GM19240 (cell line): ENCODE data around the gene KRTAP5-11.
A peak's percentile ranks its signal among the peaks of the same experiment; 100 is the strongest.
"Not testable (repeated sequence)": the region's sequence is repeated elsewhere in the genome, so short reads cannot be mapped to it uniquely, and the experiment has no call there.

Experiments
- DNase-seq: peaks from one replicate; pipeline ENCODE4 v3.0.0; 2011; ENCODE audit warnings: low spot score; ENCODE audit not compliant: insufficient read length

Gene KRTAP5-11

GRCh38 chr11:71581826-71582225 is 849 bp downstream of the KRTAP5-11 start:
- no peak for DNase-seq

DNA sequence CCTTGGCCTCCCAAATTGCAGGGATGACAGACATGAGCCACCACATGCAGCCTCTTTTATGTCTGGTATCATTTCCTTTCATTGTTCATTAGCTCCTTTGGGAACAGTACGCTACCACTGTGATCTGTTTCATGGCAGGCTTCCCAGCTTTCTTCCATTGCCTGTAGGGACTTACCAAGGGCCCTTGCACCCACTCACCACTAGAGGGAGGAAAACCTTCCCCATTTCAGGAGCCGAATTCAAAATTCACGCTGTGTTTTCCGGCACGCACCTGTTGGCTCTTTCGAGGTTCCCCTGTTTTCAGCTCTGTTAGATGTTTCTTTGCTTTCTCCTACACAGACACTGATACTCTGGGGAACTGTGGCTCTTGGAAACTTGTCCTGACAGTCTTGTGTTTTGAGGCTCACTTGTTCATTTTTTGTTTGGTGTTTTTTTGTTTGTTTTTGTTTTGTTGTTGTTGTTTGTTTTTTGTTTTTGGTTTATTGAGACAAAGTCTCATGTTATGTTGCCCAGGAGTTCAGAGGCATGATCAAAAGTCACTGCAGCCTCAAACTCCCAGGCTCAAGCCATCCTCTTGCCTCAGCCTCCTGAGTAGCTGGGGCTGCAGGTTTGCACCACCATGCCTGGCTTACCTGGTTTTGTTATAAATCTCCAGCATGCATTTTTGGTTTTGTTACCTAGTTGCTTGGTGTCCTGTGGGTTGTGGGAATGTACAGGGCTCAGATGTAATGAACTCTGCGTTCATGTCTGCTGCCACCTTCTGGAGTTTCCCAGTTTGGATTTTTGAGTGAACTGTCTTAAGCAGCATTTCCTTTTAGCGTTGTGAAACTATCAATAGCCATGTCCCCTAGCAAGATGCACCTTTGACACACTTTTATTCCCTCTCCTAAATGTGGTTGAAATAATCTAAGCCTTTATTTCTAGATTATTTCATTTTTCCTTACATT is 2.3 kb downstream of the KRTAP5-11 start:
- peak; percentile 34 for DNase-seq

GRCh38 chr11:71579513-71579912 is 3.2 kb downstream of the KRTAP5-11 start:
- not testable (repeated sequence) for DNase-seq

DNA sequence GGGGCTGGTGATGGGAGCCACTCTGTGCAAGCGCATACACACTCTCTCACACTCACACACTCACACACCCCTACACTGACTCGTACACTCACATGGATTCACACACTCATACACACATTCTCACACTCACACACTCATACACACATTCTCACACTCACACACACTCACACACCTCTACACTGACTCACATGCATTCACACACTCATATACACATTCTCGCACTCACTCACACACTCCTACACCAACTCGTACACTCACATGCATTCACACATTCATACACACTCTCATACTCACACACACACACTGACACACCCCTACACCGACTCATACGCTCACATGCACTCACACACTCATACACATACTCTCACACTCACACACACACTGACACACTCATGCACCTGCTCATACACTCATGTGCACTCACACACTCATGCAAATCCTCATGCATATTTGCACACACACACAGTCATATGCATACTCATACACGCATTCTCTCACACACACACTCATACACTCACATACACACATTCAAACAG is 5.1 kb downstream of the KRTAP5-11 start:
- DNase-seq, result no peak

DNA sequence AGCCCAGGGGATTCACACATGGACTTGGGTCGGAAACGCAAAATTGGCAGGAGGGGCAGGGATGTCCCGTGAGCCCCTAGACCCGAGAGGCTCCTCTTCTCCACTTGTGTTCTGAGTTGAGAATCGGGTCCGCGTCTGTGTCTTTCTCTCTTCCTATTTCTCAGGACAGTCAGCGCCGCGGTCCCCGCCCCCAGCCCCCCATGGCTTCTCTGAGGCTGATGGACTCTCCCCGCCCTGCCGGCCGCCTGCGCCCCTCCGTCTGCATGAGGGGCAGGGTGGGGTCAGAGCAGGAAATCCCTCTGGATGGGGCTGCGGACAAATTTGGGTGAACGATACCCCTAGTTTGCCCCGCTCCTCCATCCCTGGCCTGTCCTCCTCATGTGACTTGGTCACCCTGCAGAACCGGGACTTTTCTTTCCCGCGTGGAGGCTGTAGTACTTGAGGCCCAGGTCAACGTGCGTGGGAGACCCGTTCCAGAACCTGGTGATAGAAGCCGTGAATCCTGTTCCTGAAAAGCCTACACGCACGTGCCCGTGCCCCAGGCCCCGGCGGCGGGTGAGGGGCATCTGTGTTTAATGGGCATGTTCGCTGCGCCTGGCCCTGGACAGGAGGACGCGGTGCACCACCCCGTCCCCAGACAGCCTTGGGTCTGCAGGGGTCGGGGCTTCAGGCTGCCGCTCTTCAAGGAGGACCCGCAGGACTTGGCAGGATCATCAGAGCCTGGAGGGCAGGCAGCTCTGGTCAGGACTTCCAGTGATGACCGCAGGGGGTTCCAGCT is 5.8 kb downstream of the KRTAP5-11 start:
- DNase-seq, result not testable (repeated sequence)

GRCh38 chr11:71575723-71576424 is 6.8 kb downstream of the KRTAP5-11 start:
- DNase-seq, result no peak

DNA sequence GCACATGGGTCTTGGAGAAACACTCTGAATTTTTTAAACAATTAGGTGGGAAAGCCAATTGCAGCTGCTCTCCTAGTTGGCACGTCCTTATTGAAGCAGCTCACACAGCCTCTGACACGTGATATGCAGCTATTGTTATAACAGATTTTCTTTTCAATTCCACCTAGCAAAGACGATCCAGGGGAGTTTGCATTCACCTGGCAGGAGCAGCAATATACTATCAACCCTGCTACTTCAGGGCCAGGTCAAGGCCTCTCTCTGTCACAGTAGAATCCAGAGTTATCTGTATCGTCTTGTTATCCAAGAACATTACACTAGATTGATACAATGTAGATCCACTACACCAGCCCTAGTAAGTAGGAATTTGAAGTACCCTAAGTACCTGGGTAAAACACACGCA is 8.3 kb downstream of the KRTAP5-11 start:
- DNase-seq, result no peak

- DNase-seq, result no peak
Observed at GRCh38 chr11:71572811-71573210, 9.9 kb downstream of the KRTAP5-11 start.

DNA sequence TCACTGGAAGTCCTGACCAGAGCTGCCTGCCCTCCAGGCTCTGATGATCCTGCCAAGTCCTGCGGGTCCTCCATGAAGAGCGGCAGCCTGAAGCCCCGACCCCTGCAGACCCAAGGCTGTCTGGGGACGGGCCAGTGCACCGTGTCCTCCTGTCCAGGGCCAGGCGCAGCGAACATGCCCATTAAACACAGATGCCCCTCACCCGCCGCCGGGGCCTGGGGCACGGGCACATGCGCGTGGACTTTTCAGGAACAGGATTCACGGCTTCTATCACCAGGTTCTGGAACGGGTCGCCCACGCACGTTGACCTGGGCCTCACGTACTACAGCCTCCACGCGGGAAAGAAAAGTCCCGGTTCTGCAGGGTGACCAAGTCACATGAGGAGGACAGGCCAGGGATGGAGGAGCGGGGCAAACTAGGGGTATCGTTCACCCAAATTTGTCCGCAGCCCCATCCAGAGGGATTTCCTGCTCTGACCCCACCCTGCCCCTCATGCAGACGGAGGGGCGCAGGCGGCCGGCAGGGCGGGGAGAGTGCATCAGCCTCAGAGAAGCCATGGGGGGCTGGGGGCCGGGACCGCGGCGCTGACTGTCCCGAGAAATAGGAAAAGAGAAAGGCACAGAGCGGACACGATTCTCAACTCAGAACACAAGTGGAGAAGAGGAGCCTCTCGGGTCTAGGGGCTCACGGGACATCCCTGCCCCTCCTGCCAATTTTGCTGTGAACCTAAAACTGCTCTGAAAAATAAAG is 11.4 kb downstream of the KRTAP5-11 start:
- DNase-seq, result not testable (repeated sequence)

DNA sequence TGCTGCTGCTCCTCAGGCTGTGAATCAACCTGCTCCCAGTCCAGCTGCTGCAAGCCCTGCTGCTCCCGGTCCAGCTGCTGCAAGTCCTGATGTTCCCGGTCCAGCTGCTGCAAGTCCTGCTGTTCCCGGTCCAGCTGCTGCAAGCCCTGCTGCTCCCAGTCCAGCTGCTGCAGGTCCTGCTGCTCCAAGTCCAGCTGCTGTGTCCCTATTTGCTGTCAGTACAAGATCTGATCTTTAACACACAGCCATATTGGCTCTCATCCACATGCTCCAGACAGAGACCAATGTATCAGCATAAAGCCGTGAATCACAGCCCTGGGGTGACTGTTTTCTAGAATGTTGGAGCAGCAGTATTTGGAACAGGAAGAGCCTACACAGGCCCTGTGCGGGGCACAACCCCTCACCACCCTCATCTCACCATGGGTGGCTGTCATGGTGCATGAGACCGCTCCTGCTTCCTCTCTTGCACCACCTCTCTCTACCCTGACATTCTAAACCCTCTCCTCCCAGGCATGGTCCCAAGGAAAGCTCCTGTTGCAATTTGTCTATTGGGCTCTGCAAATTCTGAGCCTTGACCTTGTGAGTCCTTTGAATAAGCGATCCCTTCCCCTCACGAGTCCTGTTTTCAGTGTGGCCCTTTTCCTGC is 13.8 kb downstream of the KRTAP5-11 start:
- no peak for DNase-seq

DNA sequence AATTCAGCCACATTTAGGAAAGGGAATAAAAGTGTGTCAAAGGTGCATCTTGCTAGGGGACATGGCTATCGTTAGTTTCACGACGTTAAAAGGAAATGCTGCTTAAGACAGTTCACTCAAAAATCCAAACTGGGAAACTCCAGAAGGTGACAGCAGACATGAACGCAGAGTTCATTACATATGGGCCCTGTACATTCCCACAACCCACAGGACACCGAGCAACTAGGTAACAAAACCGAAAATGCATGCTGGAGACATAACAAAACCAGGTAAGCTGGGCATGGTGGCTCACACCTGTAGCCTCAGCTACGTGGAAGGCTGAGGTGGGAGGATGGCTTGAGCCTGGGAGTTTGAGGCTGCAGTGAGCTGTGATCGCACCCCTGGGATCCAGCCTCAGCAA is 15.0 kb downstream of the KRTAP5-11 start:
- not testable (repeated sequence) for DNase-seq

GRCh38 chr11:71566626-71567599 is 15.8 kb downstream of the KRTAP5-11 start:
- not testable (repeated sequence) for DNase-seq

DNA sequence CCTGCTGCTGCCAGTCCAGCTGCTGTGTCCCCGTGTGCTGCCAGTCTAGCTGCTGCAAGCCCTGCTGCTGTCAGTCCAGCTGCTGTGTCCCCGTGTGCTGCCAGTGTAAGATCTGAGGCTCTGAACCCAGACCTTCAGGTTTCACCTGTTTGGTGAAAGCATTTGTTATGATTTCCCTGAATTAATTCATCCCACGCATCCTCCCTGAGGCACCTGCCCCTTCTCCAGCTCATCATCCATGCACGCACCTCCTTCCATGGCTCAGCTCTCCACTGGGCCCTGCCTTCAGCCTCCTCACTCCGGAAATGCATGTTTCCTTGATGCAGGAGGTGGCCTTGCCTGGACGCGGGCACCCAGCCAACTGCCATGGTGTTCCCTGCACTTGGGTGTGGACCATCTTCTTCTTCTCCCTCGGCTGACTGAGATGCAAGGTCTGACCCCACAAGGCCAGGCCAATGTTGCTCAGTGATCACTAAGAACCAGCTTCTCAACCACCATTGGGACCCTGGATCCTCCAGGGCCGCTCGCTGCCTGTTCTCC is 16.5 kb downstream of the KRTAP5-11 start:
- no peak for DNase-seq

DNA sequence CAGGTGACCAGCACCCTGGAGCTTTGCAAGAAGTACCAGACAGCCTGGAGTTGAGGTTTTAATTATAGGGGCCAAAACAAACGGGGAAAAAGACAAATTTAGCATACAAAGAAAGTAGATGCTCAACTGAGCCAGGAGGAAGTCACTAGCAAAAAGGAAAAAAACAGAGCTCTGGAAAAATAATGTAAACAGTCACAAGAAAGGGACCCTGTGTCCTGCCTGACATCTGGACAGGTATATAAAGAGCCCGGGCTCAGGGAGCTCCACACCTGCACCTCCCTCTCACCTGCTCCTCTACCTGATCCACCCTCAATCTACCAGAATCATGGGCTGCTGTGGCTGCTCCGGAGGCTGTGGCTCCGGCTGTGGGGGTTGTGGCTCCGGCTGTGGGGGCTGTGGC is 17.4 kb downstream of the KRTAP5-11 start, which contains the start of gene KRTAP5-10:
Gene KRTAP5-10, plus strand, starts transcription at position 301 of the 400 bp plus-strand sequence. Its CDS starts 25 bp downstream, at position 326.
- DNase-seq, result no peak

DNA sequence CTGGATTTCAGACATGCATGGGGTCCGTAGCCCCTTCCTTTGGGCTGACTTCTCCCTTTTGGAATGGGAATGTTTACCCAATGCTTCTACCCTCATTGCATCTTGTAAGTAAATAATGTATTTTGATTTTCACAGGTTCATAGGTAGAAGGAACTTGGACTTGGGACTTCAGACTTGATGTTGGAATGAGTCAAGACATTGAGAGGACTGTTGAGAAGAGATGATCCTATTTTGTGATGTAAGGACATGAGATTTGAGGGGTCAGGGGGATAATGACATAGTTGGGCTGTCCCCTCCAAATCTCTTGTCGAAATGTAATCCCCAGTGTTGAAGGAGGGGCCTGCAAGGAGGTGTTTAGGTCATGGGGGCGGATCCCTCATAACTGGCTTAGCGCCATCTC is 18.2 kb downstream of the KRTAP5-11 start:
- no peak for DNase-seq

GRCh38 chr11:71563406-71563805 is 19.3 kb downstream of the KRTAP5-11 start:
- peak; percentile 57 for DNase-seq

- no peak for DNase-seq
Observed at GRCh38 chr11:71562120-71562519, 20.6 kb downstream of the KRTAP5-11 start.

DNA sequence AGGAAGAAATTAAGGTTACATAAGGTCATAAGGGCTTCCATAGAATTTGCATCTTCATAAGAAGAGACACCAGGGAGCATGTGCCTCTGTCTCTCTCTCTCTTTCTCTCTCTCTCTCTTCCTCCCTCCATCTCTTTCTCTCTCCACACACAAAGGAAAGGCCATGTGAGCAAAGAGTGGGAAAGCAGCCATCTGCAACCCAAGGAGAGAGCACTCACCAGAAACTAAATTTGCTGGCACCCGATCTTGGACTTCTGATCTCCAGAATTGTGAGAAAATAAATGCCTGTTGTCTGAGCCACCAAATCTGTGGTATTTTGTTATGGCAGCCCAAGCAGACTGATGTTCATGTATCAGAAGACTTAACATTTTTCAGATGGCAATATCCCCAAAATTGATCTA is 23.7 kb downstream of the KRTAP5-11 start:
- no peak for DNase-seq

GRCh38 chr11:71557257-71557656 is 25.4 kb downstream of the KRTAP5-11 start:
- no peak for DNase-seq
